Kasumi-1 (cell line): ENCODE results near the gene CALN1.
A peak's percentile ranks its signal among the peaks of the same experiment; 100 is the strongest.
"Not testable (repeated sequence)": the region's sequence is repeated elsewhere in the genome, so short reads cannot be mapped to it uniquely, and the experiment has no call there.

Experiments used
- DNase-seq, 2 experiments: peaks; one replicate each; lab custom pipeline; 2025; lab: John Stamatoyannopoulos, UW

The CALN1 gene

GRCh38 chr7:72097226-72097625, 314.9 kb downstream of the CALN1 start:
- DNase-seq = no peak

GRCh38 chr7:72092769-72093168, 319.4 kb downstream of the CALN1 start:
- DNase-seq = no peak

DNA sequence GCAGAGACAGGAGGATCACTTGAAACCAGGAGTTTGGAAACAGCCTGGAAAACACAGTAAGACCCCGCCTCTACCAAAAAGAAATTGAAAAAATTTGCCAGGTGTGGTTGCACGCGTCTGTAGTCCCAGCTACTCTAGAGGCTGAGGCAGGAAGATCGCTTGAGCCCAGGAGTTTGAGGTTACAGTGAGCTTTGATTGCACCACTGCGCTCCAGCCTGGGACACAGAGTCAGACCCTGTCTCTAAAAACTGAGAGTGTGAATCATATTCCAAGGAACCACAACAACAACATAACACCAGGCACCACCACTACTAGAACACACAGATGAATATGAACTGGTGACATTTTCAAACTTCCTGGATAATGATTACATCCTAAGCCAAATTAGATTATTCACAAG, 324.2 kb downstream of the CALN1 start:
- DNase-seq = no peak

- no peak for DNase-seq
These were observed 331.1 kb downstream of the CALN1 start for GRCh38 chr7:72080865-72081510.

- no peak for DNase-seq
These were observed 331.8 kb downstream of the CALN1 start for GRCh38 chr7:72080341-72080766.

DNA sequence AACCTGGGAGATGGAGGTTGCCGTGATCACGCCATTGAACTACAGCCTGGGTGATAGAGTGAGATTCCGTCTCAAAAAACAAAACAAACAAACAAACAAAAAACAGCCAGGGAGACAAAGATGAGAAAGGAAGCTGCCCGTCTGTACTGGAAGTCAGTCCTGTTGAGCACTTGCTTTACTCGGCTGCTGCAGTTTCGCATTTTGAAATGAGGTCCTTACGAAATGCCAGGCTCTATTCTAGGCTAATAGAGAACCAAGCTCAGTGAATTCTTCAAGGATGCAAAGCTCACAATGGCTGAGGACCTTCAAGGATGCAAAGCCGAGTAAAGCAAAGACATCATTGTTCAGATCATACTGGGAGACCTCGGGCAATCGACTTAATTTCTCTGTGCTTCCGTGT, 333.3 kb downstream of the CALN1 start:
- DNase-seq = no peak

DNA sequence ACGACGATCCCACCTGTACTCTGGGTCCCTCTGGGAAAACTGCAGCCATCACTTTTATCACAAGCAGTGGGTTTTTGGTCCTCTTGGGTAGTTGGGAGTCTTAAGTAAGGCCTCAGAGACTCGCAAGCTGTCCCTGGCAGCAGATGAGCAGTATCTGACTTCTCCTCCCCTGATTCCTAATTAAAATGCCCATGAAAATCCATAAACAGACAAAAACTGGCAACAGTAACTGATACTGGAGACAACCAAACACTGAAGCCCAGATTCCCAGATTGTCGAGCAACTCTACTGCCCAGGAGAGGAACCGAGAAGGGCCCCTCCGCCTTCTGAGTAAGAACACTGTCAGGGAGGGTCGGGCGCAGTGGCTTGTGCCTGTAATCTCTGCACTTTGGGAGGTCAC, 333.8 kb downstream of the CALN1 start:
- DNase-seq = no peak

GRCh38 chr7:72077786-72078185, 334.4 kb downstream of the CALN1 start:
- DNase-seq = no peak

DNA sequence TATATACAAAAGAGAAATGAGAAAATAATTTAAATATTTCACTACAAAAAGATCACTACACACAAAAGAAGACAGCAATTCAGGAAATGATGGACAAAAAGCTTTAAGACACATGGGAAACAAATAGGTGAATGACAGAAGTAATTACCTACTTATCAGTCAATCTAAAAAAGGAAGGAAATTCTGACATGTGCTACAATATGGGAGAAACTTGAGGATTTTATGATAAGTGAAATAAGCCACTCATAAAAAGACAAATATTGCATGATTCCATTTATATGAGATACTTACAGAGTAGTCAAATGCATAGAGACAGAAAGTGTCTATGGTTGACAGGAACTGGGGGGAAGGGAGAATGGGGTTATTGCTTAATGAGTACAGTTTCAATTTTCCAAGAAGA, 339.2 kb downstream of the CALN1 start:
- DNase-seq = no peak

- DNase-seq = peak; percentile 4 to 10
These were observed 342.9 kb downstream of the CALN1 start for GRCh38 chr7:72069263-72069662.

- DNase-seq = not testable (repeated sequence)
These were observed 346.4 kb downstream of the CALN1 start for GRCh38 chr7:72065764-72066163.

DNA sequence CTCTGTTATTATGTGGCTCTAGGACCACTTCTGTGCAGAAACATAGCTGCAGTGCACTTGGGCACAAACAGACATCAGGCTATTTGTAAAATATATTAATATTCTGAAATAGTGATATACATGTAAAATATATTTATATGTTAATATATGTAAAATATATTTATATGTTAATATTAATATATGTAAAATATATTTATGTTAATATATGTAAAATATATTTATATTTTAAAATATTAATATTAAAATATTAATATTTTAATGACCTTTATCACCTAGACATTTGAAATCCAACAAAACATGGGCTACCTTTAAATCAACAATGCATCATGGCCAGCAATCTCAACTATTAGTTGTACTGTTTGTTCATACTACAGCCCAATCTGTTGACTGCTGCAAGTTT, 347.2 kb downstream of the CALN1 start:
- DNase-seq = no peak

- DNase-seq = no peak
These were observed 348.8 kb downstream of the CALN1 start for GRCh38 chr7:72063330-72063729.

DNA sequence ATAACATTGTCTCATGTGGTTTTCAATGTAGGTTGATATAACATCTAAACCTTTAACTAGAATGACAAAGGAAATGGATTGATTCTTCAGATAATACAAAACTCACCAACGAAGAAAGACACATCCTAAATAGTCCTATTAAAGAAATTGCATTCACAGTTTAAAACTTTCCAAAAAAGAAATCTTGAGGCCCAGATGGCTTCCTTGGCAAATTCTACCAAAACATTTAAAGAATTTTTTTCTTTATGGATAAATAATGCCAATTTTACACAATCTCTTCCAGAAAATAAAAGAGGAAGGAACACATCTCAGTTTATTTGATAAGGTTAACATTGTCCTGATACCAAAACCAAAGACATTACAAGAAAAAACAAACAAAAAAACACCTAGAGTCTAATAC, 349.5 kb downstream of the CALN1 start:
- no peak for DNase-seq

GRCh38 chr7:72059925-72060324, 352.2 kb downstream of the CALN1 start:
- DNase-seq = no peak

DNA sequence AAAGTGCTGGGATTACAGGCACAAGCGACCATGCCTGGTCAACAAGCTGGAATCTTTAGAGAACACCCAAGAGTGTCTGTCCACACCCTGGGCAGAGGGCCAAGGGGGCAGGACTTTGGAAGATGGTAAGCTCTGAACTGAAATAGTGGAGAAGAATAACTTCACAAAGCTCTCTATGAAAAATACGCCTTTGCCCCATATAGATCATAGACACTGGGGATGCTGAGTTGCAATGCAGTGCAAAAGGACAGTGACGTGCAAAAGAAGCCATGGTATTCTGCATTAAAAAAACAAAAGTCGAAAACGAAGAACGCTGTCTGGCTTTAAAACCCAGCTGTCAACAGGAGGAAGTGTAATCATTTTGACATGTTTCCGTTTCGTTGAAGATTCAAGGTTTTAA, 353.6 kb downstream of the CALN1 start:
- DNase-seq = peak; percentile 52 to 54

DNA sequence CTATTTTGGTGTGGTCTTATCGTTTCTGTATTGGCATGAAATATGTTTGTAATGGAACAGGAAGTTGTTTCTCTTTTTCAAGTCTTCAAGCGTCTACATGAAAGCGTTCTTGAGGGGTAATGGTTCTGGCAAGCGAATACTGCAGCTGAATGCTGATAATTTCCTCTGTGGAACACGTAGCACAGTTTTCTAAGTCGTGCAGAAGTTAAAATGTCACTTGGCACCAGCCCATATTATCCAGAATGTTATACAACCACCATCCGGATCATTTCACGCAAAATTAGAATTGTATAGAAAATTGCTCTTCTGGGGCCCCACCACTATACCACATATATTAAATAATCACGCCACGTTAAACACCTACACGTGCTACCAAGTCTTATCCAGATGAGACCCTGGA, 354.3 kb downstream of the CALN1 start:
- DNase-seq = no peak

- DNase-seq = no peak
These were observed 354.9 kb downstream of the CALN1 start for GRCh38 chr7:72057231-72057630.

DNA sequence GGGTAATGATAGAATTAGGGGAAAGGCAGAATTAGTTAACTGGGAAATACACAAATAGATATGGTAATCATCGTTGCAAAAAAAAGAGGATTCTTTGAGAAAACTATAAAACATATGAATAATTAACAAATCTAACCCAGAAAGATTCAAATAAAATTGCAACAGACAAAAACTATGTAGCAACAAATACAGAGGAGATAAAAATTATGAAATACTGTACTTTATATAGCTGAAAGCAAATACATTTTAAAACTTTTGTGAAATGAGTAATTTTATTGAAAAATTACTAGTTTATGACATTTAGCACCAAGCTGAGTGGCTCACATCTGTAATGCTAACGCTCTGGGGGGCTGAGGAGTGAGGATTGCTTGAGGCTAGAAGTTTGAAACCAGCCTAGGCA, 356.7 kb downstream of the CALN1 start:
- DNase-seq = no peak

GRCh38 chr7:72053292-72053691, 358.8 kb downstream of the CALN1 start:
- DNase-seq = no peak

DNA sequence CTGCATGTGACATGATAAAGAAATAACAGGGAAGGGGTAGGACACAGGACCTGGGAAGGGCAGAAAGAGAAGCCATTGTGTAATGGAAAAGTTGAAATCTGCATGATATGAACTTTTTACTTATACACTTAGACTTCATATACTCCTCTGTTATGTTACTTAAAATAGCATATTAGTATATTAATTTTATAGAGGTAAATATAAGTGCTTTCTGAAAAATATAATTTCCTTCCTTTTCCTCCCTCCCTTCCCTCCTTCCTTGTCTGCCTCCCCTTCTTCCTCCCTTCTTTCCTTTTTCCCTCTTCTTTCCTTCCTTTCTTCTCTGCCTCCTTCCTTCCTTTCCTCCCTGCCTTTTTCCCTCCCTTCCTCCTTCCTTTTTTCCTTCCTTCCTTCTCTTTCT, 363.7 kb downstream of the CALN1 start:
- DNase-seq = no peak

- DNase-seq = no peak
These were observed 369.3 kb downstream of the CALN1 start for GRCh38 chr7:72042855-72043254.

DNA sequence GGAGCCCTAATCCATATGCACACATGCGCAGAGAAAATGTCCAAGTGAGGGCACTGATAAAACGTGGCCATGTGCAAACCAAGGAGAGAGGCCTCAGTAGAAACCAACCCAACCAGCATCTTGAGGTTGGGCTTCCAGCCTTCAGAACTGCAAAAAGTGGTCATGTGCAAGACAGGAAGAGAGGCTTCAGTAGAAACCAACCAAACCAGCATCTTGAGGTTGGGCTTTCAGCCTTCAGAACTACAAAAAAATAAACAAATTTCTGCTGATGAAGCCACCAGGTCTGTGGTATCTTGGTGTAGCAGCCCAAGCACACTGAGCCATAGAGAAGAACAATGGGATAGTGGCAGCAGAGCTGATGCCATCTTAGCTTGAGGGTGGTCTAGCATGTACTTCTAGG, 371.5 kb downstream of the CALN1 start:
- DNase-seq = no peak

DNA sequence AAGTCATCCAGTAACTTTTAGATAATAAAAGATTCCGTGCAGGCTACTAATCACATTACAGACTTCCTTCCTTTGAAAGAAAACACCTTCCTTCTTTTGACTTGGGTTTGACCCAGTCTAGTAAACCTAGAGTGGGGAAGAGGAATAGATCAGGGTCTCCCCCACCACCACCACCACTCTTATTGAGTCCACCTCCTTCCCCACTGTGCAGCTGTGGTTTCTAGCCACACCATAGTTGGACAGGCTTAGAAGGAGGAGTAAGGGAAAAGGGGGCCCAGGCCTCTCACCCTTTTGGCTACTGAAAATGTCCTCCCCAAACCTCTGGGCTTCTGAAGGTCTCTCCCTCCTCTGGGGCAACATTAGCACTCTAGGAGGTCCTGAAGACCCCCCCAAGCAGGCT, 372.7 kb downstream of the CALN1 start:
- DNase-seq = no peak
